Caco-2 (cell line): ENCODE results near the gene TTLL11. TPM values are rescaled to one million over a fixed set of nuclear protein-coding genes. Genes with fewer than 3 reads are reported as not detected.
A peak's percentile ranks its signal among the peaks of the same experiment; 100 is the strongest.

ENCODE experiments used
- BruUV-seq: library from RNA; stranded (reverse); fragments of 400-500 nt; replicated peaks from 2 replicates; lab custom pipeline; 2021; lab: Mats Ljungman, UMichigan
- CTCF ChIA-PET: fragments of 300-600 bp; sonication (Branson Sonifier 250); formaldehyde crosslinking; loops from one replicate; lab custom pipeline; 2022; ENCODE audit warnings: antibody characterized with exemption; lab: Charles Lee
- POLR2A ChIA-PET: fragments of 300-600 bp; sonication (Branson Sonifier 250); formaldehyde crosslinking; loops from one replicate; lab custom pipeline; 2022; ENCODE audit warnings: antibody characterized with exemption; lab: Charles Lee
- DNase-seq, 2 experiments: peaks; one replicate each; pipeline versions ENCODE4 v3.0.0 to v3.0.0-alpha.2; 2020 to 2022
- H3K27me3 ChIP-seq: replicated peaks from 2 replicates; pipeline ENCODE4 v1.6.0; 2011; ENCODE audit warnings: low read length; ENCODE audit not compliant: control insufficient read depth, insufficient read depth
- H3K36me3 ChIP-seq: 2 replicates; pipeline ENCODE4 v1.5.1; 2011; ENCODE audit warnings: low read length; ENCODE audit not compliant: control insufficient read depth, insufficient read depth
- H3K4me1 ChIP-seq: fragments of 250-450 bp; sonication (Bioruptor Pico); 2 replicates; pipeline ENCODE4 v1.5.1; 2020; ENCODE audit warnings: mild to moderate bottlenecking
- H3K4me3 ChIP-seq: 2 replicates; pipeline ENCODE4 v1.5.1; 2011; ENCODE audit warnings: low read depth, mild to moderate bottlenecking, control low read depth, low read length
- H3K9me3 ChIP-seq: fragments of 250-450 bp; sonication (Bioruptor Pico); 2 replicates; pipeline ENCODE4 v1.5.1; 2020; ENCODE audit warnings: mild to moderate bottlenecking, moderate library complexity
- H3K27ac Mint-ChIP-seq: one replicate; pipeline ENCODE4 v1.8.0; 2022; ENCODE audit warnings: mixed read lengths; ENCODE audit not compliant: unreplicated experiment
- H3K27me3 Mint-ChIP-seq: one replicate; pipeline ENCODE4 v1.8.0; 2022; ENCODE audit warnings: mixed read lengths; ENCODE audit not compliant: insufficient read depth, unreplicated experiment
- H3K36me3 Mint-ChIP-seq: one replicate; pipeline ENCODE4 v1.8.0; 2022; ENCODE audit warnings: mild to moderate bottlenecking, mixed read lengths; ENCODE audit not compliant: insufficient read depth, unreplicated experiment
- H3K4me1 Mint-ChIP-seq: one replicate; pipeline ENCODE4 v1.8.0; 2022; ENCODE audit warnings: low read depth, mixed read lengths; ENCODE audit not compliant: unreplicated experiment
- H3K4me3 Mint-ChIP-seq: one replicate; pipeline ENCODE4 v1.8.0; 2022; ENCODE audit warnings: mild to moderate bottlenecking, moderate library complexity, mixed read lengths; ENCODE audit not compliant: unreplicated experiment
- H3K9me3 Mint-ChIP-seq: one replicate; pipeline ENCODE4 v1.8.0; 2022; ENCODE audit warnings: mixed read lengths; ENCODE audit not compliant: unreplicated experiment
- intact Hi-C: fragments of 100-400 bp; cut with micrococcal nuclease; formaldehyde crosslinking; loops from one replicate; pipeline ENCODE4 v1.10.0; 2022; ENCODE audit not compliant: unreplicated experiment
- total RNA-seq: library from RNA; stranded (reverse); gene quantifications from 2 replicates; pipeline ENCODE4 v1.2.3, GENCODE V29; 2022
- TF ChIP-seq, protein P1 (sequence below), 2 experiments: fragments of 200-600 bp in 1 of 2; IDR thresholded peaks; 1 replicate in 1 of 2; 2 replicates in 1 of 2; pipeline versions ENCODE4 v1.5.1 to v1.8.0; 2011 to 2022; ENCODE audit warnings: antibody characterized with exemption in 1 of 2, control low read depth in 1 of 2, inconsistent platforms in 1 of 2, low read depth in 1 of 2, low read length in 1 of 2, mild to moderate bottlenecking in 1 of 2, moderate library complexity in 1 of 2; ENCODE audit not compliant: insufficient read depth in 1 of 2, severe bottlenecking in 1 of 2, unreplicated experiment in 1 of 2

TTLL11 gene
- total RNA-seq, 1 experiment from 2014 or later, result 4.4 TPM

DNA sequence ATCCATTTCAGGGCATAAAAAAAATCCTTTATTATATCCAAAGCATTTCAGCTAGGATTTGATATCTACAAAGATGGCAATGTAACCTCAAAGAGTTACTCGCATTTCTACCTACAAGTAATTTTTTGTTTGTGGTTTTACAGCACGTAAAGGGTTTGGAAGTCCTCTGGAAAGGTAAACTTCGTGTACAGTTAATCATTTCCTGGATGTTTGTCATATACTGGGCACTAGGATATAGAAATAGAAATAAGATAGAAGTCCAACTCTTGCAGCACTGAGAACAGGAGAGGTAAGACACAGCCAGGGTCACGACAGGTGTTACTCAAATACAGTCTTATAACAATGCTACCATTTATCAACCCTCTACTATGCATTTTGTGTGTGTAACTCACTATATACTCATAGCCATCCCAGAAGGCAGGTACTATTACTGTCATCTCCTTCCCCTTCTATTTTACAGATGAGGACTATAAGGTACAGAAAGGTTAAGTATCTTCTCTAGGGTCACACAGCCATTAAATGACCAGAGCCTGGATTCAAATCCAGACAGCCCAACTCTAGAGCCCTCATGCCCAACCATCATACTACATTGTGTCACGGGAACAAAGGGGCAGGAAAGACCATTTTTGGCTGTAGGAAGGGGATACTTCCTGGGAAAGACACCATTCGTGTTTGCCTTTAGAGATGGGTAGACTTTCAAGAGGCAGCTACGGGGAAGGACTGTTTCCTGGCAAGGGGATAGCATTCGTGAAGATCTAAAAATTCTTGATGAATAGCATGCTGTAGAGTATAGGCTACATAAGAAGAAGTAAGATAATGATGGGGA, 47.5 kb upstream of the TTLL11 start:
- Mint-ChIP-seq H3K27ac (no peak overlapping the region), H3K4me3 (no peak overlapping the region), H3K36me3 (peaks cover 20% of the 10 kb centered on the region), H3K9me3 (no peaks in the 10 kb centered on the region), H3K4me1 (peaks cover 11% of the 10 kb centered on the region), H3K27me3 (no peaks in the 10 kb centered on the region)
- ChIA-PET POLR2A (no interaction called here), CTCF (no interaction called here)
- H3K4me3 ChIP-seq, result no peak overlapping the region
- BruUV-seq, result TSS peak; percentile 12
- TF ChIP-seq, protein P1, sequence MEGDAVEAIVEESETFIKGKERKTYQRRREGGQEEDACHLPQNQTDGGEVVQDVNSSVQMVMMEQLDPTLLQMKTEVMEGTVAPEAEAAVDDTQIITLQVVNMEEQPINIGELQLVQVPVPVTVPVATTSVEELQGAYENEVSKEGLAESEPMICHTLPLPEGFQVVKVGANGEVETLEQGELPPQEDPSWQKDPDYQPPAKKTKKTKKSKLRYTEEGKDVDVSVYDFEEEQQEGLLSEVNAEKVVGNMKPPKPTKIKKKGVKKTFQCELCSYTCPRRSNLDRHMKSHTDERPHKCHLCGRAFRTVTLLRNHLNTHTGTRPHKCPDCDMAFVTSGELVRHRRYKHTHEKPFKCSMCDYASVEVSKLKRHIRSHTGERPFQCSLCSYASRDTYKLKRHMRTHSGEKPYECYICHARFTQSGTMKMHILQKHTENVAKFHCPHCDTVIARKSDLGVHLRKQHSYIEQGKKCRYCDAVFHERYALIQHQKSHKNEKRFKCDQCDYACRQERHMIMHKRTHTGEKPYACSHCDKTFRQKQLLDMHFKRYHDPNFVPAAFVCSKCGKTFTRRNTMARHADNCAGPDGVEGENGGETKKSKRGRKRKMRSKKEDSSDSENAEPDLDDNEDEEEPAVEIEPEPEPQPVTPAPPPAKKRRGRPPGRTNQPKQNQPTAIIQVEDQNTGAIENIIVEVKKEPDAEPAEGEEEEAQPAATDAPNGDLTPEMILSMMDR (IDR thresholded peaks at IDR 0.05; ENCODE audit: insufficient read depth in 1 of 2, low read depth in 1 of 2, low read length in 1 of 2, severe bottlenecking in 1 of 2, unreplicated experiment in 1 of 2), result no peak
- peaks cover 5% of the 10 kb centered on the region; the same call in 1 of the 2 replicates for H3K36me3 ChIP-seq
- peaks cover 9% of the 10 kb centered on the region for H3K4me1 ChIP-seq
- no peaks in the 10 kb centered on the region for H3K27me3 ChIP-seq
- DNase-seq, result no peak
- intact Hi-C loops, result no loop called here
- H3K9me3 ChIP-seq, result no peaks in the 10 kb centered on the region

DNA sequence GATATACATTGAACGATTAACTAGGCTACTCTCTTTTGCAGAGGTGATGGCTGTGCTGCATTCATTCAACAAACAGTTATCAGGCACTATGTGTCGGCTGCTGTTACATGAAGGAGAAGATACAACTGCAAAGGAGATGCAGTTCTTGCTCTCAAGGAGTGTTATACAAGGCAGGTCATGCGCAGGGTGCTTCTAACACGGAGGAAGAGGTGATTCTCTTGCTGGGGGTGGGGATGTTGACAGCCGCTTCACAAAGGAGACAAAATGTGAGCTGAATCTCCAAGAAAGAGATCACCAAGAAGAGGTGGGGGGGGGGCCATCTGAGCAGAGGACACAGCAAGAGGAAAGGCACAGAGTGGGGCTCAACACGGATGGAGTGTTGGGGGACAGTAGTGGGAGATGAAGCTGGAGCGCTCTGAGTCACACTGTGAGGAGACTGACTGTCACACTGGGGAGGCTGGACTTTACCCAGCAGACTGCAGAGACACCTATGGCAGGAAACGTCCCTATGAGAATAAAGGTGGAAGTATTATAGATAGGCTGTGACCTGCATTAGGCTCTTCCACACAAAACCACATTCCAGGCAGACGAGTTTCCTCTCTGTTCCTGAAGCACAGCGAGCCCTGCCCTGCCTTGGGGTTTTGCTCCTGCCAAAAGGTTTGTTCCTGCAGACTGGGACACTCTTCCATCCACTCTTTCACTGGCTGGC, 45.6 kb upstream of the TTLL11 start:
- Mint-ChIP-seq H3K4me1 (peaks cover 11% of the 10 kb centered on the region), H3K9me3 (no peaks in the 10 kb centered on the region), H3K4me3 (no peak overlapping the region), H3K36me3 (peaks cover 14% of the 10 kb centered on the region), H3K27ac (peak overlapping the region; percentile 18), H3K27me3 (no peaks in the 10 kb centered on the region)
- Histone ChIP-seq H3K27me3 (no peaks in the 10 kb centered on the region), H3K4me1 (peaks cover 19% of the 10 kb centered on the region), H3K4me3 (no peak overlapping the region), H3K9me3 (no peaks in the 10 kb centered on the region), H3K36me3 (no peaks in the 10 kb centered on the region; the same call in 1 of the 2 replicates)
- intact Hi-C loops, result no loop called here
- DNase-seq, result peak in 1 of 2 experiments; percentile 24
- TF ChIP-seq, protein P1 (IDR thresholded peaks at IDR 0.05; ENCODE audit: insufficient read depth in 1 of 2, low read depth in 1 of 2, low read length in 1 of 2, severe bottlenecking in 1 of 2, unreplicated experiment in 1 of 2), result no peak
- ChIA-PET POLR2A (no interaction called here), CTCF (interaction anchor here (1.5 kb wide), 1 partner anchor 13 kb away, joined by 3 read pairs; no protein-coding TSS in a partner anchor)
- no TSS peak for BruUV-seq

DNA sequence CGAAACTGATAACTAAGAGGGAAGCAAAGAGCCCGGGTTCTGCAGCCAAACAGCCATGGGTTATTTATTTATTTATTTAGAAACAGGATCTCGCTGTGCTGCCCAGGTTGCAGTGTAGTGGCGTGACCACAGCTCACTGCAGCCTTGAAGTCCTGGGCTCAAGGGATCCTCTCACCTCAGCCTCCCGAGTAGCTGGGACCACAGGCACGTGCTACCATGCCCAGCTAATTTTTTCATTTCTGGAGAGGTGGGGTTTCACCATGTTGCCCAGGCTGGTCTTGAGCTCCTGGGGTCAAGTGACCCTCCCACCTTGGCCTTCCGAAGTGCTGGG, 42.4 kb upstream of the TTLL11 start:
- ChIA-PET POLR2A (no interaction called here), CTCF (no interaction called here)
- Mint-ChIP-seq H3K36me3 (peaks cover 5% of the 10 kb centered on the region), H3K27me3 (no peaks in the 10 kb centered on the region), H3K4me3 (no peak overlapping the region), H3K9me3 (no peaks in the 10 kb centered on the region), H3K4me1 (peaks cover 11% of the 10 kb centered on the region), H3K27ac (no peak overlapping the region)
- TF ChIP-seq, protein P1 (IDR thresholded peaks at IDR 0.05; ENCODE audit: insufficient read depth in 1 of 2, low read depth in 1 of 2, low read length in 1 of 2, severe bottlenecking in 1 of 2, unreplicated experiment in 1 of 2), result no peak
- Histone ChIP-seq H3K9me3 (no peaks in the 10 kb centered on the region), H3K36me3 (no peaks in the 10 kb centered on the region), H3K27me3 (no peaks in the 10 kb centered on the region), H3K4me1 (peaks cover 19% of the 10 kb centered on the region), H3K4me3 (no peak overlapping the region)
- no peak for DNase-seq
- intact Hi-C loops, result no loop called here
- BruUV-seq, result no TSS peak
